GM23338 (cell line): Measurements from ENCODE around the gene JAZF1. TPM values are rescaled to one million over a fixed set of nuclear protein-coding genes. Genes with fewer than 3 reads are reported as not detected.

Experiments used
- ATAC-seq: fragments of 200-7000 bp; cut with Tn5 transposase; 3 replicates; pipeline ENCODE4 v1.9.1; 2020
- DNase-seq: peaks from one replicate; pipeline ENCODE4 v3.0.0-alpha.2; 2015; ENCODE audit warnings: low spot score
- H2AFZ ChIP-seq: fragments of 200-600 bp; sonication (generic); 2 replicates; pipeline ENCODE4 v1.8.0; 2016; ENCODE audit warnings: antibody characterized with exemption, mild to moderate bottlenecking, moderate library complexity
- H3F3A ChIP-seq: fragments of 200-600 bp; sonication (generic); replicated peaks from 2 replicates; pipeline ENCODE4 v1.8.0; 2017; ENCODE audit warnings: antibody characterized with exemption, mixed run types, low read depth
- H3K27ac ChIP-seq: fragments of 200-600 bp; sonication (generic); 2 replicates; pipeline ENCODE4 v1.6.1; 2016; ENCODE audit warnings: low read depth
- H3K27me3 ChIP-seq: fragments of 200-600 bp; sonication (generic); 2 replicates; pipeline ENCODE4 v1.8.0; 2016; ENCODE audit warnings: mild to moderate bottlenecking, mixed run types, moderate library complexity; ENCODE audit not compliant: insufficient read depth
- H3K36me3 ChIP-seq: fragments of 200-600 bp; sonication (generic); 2 replicates; pipeline ENCODE4 v1.8.0; 2016; ENCODE audit warnings: mild to moderate bottlenecking; ENCODE audit not compliant: insufficient read depth
- H3K4me1 ChIP-seq: fragments of 200-600 bp; sonication (generic); 2 replicates; pipeline ENCODE4 v1.8.0; 2016; ENCODE audit warnings: mild to moderate bottlenecking, moderate library complexity; ENCODE audit not compliant: insufficient read depth
- H3K4me2 ChIP-seq: fragments of 200-600 bp; sonication (generic); 2 replicates; pipeline ENCODE4 v1.7.1; 2017; ENCODE audit warnings: mixed run types
- H3K4me3 ChIP-seq: fragments of 200-600 bp; sonication (generic); 2 replicates; pipeline ENCODE4 v1.6.1; 2016; ENCODE audit warnings: mixed run types
- H3K79me2 ChIP-seq: fragments of 200-600 bp; sonication (generic); replicated peaks from 2 replicates; pipeline ENCODE4 v1.8.0; 2017; ENCODE audit warnings: mild to moderate bottlenecking; ENCODE audit not compliant: insufficient read depth
- H3K9me2 ChIP-seq: fragments of 200-600 bp; sonication (generic); 2 replicates; pipeline ENCODE4 v1.8.0; 2017; ENCODE audit not compliant: insufficient read depth
- H4K20me1 ChIP-seq: fragments of 200-600 bp; sonication (generic); replicated peaks from 2 replicates; pipeline ENCODE4 v1.8.0; 2017; ENCODE audit warnings: mild to moderate bottlenecking; ENCODE audit not compliant: insufficient read depth
- H3K27ac Mint-ChIP-seq: 2 replicates; pipeline ENCODE4 v1.8.0; 2020; ENCODE audit warnings: inconsistent platforms, mild to moderate bottlenecking, moderate library complexity, mixed read lengths
- H3K27me3 Mint-ChIP-seq: 3 replicates; pipeline ENCODE4 v1.8.0; 2022; ENCODE audit warnings: low read depth, mild to moderate bottlenecking, moderate library complexity, mixed read lengths, inconsistent platforms; ENCODE audit not compliant: insufficient read depth, poor library complexity
- H3K36me3 Mint-ChIP-seq: 3 replicates; pipeline ENCODE4 v1.8.0; 2021; ENCODE audit warnings: low read depth, mild to moderate bottlenecking, inconsistent platforms, moderate library complexity, mixed read lengths
- H3K4me1 Mint-ChIP-seq: 3 replicates; pipeline ENCODE4 v1.8.0; 2020; ENCODE audit warnings: mild to moderate bottlenecking, inconsistent platforms, mixed read lengths
- H3K4me3 Mint-ChIP-seq: 3 replicates; pipeline ENCODE4 v1.8.0; 2021; ENCODE audit warnings: moderate library complexity, mild to moderate bottlenecking, inconsistent platforms, mixed read lengths
- H3K9me3 Mint-ChIP-seq: 3 replicates; pipeline ENCODE4 v1.8.0; 2020; ENCODE audit warnings: moderate library complexity, mild to moderate bottlenecking, inconsistent platforms, mixed read lengths
- CREB1 ChIP-seq: fragments of 250-450 bp; sonication (Bioruptor Pico); IDR thresholded peaks from 2 replicates; pipeline ENCODE4 v1.5.0; 2020; ENCODE audit warnings: low read depth, mild to moderate bottlenecking, moderate library complexity
- CTCF ChIP-seq, 2 experiments: fragments of 200-600 bp in 1 of 2; sonication (generic) in 1 of 2; conservative IDR thresholded peaks; 2 replicates each; pipeline versions ENCODE4 v1.5.1 to v1.6.1; 2016 to 2017; ENCODE audit warnings: antibody characterized with exemption in 2 of 2, low read depth in 2 of 2, mild to moderate bottlenecking in 2 of 2, moderate library complexity in 1 of 2
- ETS1 ChIP-seq: IDR thresholded peaks from 2 replicates; pipeline ENCODE4 v1.6.1; 2016; ENCODE audit warnings: antibody characterized with exemption
- EZH2 ChIP-seq: fragments of 200-600 bp; sonication (generic); IDR thresholded peaks from one replicate; pipeline ENCODE4 v1.8.0; 2017; ENCODE audit warnings: antibody characterized with exemption, mild to moderate bottlenecking, low read depth; ENCODE audit not compliant: unreplicated experiment
- EZH2phosphoT487 ChIP-seq: fragments of 200-600 bp; sonication (generic); IDR thresholded peaks from one replicate; pipeline ENCODE4 v1.8.1; 2018; ENCODE audit warnings: antibody characterized with exemption; ENCODE audit not compliant: unreplicated experiment
- JUNB ChIP-seq: IDR thresholded peaks from one replicate; pipeline ENCODE4 v1.6.1; 2016; ENCODE audit warnings: antibody characterized with exemption; ENCODE audit not compliant: unreplicated experiment
- NANOG ChIP-seq: IDR thresholded peaks from 2 replicates; pipeline ENCODE4 v1.6.1; 2016; ENCODE audit warnings: antibody characterized with exemption, borderline replicate concordance
- POLR2AphosphoS5 ChIP-seq: IDR thresholded peaks from 2 replicates; pipeline ENCODE4 v1.6.1; 2016; ENCODE audit warnings: antibody characterized with exemption, low read depth
- REST ChIP-seq: IDR thresholded peaks from one replicate; pipeline ENCODE4 v1.6.1; 2018; ENCODE audit warnings: antibody characterized with exemption; ENCODE audit not compliant: unreplicated experiment
- STAT1 ChIP-seq: IDR thresholded peaks from one replicate; pipeline ENCODE4 v1.6.1; 2016; ENCODE audit warnings: antibody characterized with exemption; ENCODE audit not compliant: unreplicated experiment
- ZNF114 ChIP-seq: fragments of 250-450 bp; sonication (Bioruptor Pico); IDR thresholded peaks from 2 replicates; pipeline ENCODE4 v1.5.0; 2020; ENCODE audit warnings: mild to moderate bottlenecking, moderate library complexity
- ZNF331 ChIP-seq: fragments of 250-450 bp; sonication (Bioruptor Pico); IDR thresholded peaks from 2 replicates; pipeline ENCODE4 v1.5.0; 2020; ENCODE audit warnings: low read depth, mild to moderate bottlenecking, moderate library complexity
- ZNF462 ChIP-seq: fragments of 250-450 bp; sonication (Bioruptor Pico); IDR thresholded peaks from 2 replicates; pipeline ENCODE4 v1.5.0; 2020; ENCODE audit warnings: mild to moderate bottlenecking, moderate library complexity
- polyA plus RNA-seq: library from polyadenylated mRNA; unstranded; fragments of >200 nt; fragmentation: Nextera tagmentation; extraction: Ambion mirVana; gene quantifications from 2 replicates; pipeline ENCODE4 v1.2.1, GENCODE V29; 2016
- total RNA-seq: library from RNA; depleted of rRNA; stranded (reverse); fragments of >200 nt; shearing (Covaris generic); gene quantifications from 2 replicates; pipeline ENCODE4 v1.2.3, GENCODE V29; 2014

Gene JAZF1
- total and polyA plus RNA-seq, 2 experiments from 2014 or later: 12.2 to 22.2 TPM

- no peak overlapping the region for H3K4me3 Mint-ChIP-seq
- Histone ChIP-seq H3K4me3 (no peak overlapping the region), H3K27ac (no peak overlapping the region), H2AFZ (no peak overlapping the region), H3F3A (no peaks in the 10 kb centered on the region), H3K4me2 (no peak overlapping the region), H4K20me1 (no peaks in the 10 kb centered on the region; the same call in 1 of the 2 replicates), H3K4me1 (peaks cover 15% of the 10 kb centered on the region), H3K27me3 (no peaks in the 10 kb centered on the region), H3K36me3 (no peaks in the 10 kb centered on the region), H3K9me2 (no peaks in the 10 kb centered on the region), H3K79me2 (peaks cover 55% of the 10 kb centered on the region)
- DNase-seq (no peak), ATAC-seq (no peak)
- no peaks in the 10 kb centered on the region for H3K9me3 Mint-ChIP-seq
- H3K27me3 Mint-ChIP-seq: peaks cover 3% of the 10 kb centered on the region
- no peak overlapping the region for H3K27ac Mint-ChIP-seq
- H3K4me1 Mint-ChIP-seq: peaks cover 16% of the 10 kb centered on the region
- TF ChIP-seq NANOG (no peak), EZH2 (no peak), ZNF331 (CRISPR knock-in tag) (no peak), CTCF (conservative IDR thresholded peaks at IDR 0.05; ENCODE audit: low read depth in 2 of 2) (no peak), REST (no peak), ZNF462 (no peak), JUNB (no peak), STAT1 (no peak), EZH2phosphoT487 (no peak), ETS1 (no peak), ZNF114 (CRISPR knock-in tag) (no peak), CREB1 (no peak), POLR2AphosphoS5 (no peak)
- no peaks in the 10 kb centered on the region for H3K36me3 Mint-ChIP-seq
These were observed 47.4 kb downstream of the JAZF1 start for GRCh38 chr7:28132959-28133870.
